NT2/D1 (cell line): ENCODE data around the gene TRABD.
"Not testable (repeated sequence)": the region's sequence is repeated elsewhere in the genome, so short reads cannot be mapped to it uniquely, and the experiment has no call there.

ENCODE experiments used
- DNase-seq: peaks from one replicate; pipeline ENCODE4 v3.0.0-alpha.2; 2011; ENCODE audit warnings: low read depth, low spot score
- H3K27me3 ChIP-seq: 2 replicates; pipeline ENCODE4 v1.6.0; 2011; ENCODE audit warnings: mild to moderate bottlenecking; ENCODE audit not compliant: insufficient read length, insufficient read depth
- H3K36me3 ChIP-seq: 2 replicates; pipeline ENCODE4 v1.6.1; 2011; ENCODE audit warnings: mild to moderate bottlenecking, low read length, mixed read lengths; ENCODE audit not compliant: insufficient read depth, insufficient read length
- H3K4me1 ChIP-seq: 2 replicates; pipeline ENCODE4 v1.5.1; 2011; ENCODE audit not compliant: insufficient read depth, insufficient read length
- H3K4me3 ChIP-seq: 2 replicates; pipeline ENCODE4 v1.5.1; 2011; ENCODE audit warnings: low read depth; ENCODE audit not compliant: insufficient read length
- H3K9ac ChIP-seq: 2 replicates; pipeline ENCODE4 v1.6.0; 2011; ENCODE audit warnings: low read depth; ENCODE audit not compliant: insufficient read length
- H3K9me3 ChIP-seq: 2 replicates; pipeline ENCODE4 v1.5.1; 2011; ENCODE audit warnings: mild to moderate bottlenecking, low read length; ENCODE audit not compliant: insufficient read depth
- SUZ12 ChIP-seq: IDR thresholded peaks from 2 replicates; pipeline ENCODE4 v1.6.1; 2011; ENCODE audit not compliant: insufficient read length, insufficient read depth; ENCODE audit errors: extremely low read depth
- YY1 ChIP-seq: IDR thresholded peaks from 2 replicates; pipeline ENCODE4 v1.6.1; 2011; ENCODE audit not compliant: insufficient read length, insufficient read depth
- ZNF274 ChIP-seq: IDR thresholded peaks from 2 replicates; pipeline ENCODE4 v1.6.1; 2011; ENCODE audit warnings: mild to moderate bottlenecking, low read depth, low read length

Gene TRABD, protein sequence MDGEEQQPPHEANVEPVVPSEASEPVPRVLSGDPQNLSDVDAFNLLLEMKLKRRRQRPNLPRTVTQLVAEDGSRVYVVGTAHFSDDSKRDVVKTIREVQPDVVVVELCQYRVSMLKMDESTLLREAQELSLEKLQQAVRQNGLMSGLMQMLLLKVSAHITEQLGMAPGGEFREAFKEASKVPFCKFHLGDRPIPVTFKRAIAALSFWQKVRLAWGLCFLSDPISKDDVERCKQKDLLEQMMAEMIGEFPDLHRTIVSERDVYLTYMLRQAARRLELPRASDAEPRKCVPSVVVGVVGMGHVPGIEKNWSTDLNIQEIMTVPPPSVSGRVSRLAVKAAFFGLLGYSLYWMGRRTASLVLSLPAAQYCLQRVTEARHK

DNA sequence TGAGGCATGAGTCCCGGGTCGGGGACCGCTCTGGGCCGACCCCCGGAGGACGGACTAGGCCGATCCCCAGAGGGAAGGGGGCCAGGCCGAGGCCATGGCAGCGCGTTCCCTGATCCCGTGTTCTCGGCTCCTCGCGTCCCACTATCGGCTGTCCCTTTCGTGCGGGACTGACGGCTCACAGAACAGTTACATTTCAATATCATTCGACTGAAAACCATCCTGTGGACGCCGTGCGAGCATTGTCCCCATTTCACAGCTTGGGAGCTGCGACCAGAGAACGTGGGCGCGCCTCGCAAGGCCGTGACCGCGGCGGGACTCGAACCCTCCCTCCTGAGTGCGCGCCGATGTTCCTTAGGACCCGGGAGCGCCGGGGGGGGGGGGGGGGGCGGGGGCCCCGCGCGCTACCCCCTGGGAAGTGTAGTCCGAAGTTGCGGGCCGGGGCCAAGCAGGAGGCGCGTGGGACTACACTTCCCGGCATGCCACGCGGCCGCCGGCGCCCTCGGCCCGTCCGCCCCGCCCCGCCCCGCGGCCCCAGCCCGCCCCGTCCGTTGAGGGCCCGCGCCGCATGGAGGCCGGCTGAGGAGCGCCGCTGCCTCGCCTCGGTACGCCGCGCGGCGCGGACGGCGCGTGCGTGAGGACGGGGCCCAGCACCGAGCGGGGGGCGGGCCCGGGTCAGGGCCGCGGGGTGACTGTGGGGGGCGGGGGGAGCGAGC is at the start of gene TRABD:
Gene TRABD, plus strand, starts transcription at position 539 of the 713 bp plus-strand sequence. CDS start 7,148 bp downstream, outside the sequence.
- peak within 1 kb of the TSS; percentile 87 for H3K9ac ChIP-seq
- H3K4me1 ChIP-seq = peaks cover 12% of the 10 kb centered on the region
- peak within 1 kb of the TSS; percentile 79 for H3K4me3 ChIP-seq
- peaks cover 11% of the 10 kb centered on the region for H3K36me3 ChIP-seq
- no peaks in the 10 kb centered on the region for H3K9me3 ChIP-seq
- no peaks in the 10 kb centered on the region for H3K27me3 ChIP-seq
- DNase-seq = peak; percentile 48
- TF ChIP-seq ZNF274 = no peak
- no peak for TF ChIP-seq SUZ12
- TF ChIP-seq YY1 = no peak

DNA sequence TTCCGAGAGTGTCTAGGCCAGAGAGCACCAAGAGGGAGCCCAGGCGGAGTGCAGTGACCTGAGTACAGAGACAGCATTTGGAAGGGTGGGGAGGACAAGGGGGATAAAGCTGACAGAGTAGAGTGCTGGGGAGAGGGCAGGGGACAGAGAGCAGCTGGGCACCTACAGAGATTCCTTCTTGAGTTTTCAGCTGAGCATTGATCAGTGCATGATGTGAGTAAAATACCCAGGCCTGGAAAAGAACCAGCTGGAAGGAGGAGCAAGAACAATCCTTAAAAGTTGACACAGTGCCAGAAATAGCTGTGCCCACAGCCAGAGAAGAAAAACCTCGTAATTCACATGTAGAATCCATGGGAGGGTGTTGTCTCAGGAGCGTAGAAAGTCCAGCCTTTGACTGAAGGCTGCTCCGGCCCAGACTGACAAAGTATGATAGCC is 49.1 kb upstream of the TRABD start:
- no peak for DNase-seq
- peaks cover 2% of the 10 kb centered on the region for H3K4me1 ChIP-seq

DNA sequence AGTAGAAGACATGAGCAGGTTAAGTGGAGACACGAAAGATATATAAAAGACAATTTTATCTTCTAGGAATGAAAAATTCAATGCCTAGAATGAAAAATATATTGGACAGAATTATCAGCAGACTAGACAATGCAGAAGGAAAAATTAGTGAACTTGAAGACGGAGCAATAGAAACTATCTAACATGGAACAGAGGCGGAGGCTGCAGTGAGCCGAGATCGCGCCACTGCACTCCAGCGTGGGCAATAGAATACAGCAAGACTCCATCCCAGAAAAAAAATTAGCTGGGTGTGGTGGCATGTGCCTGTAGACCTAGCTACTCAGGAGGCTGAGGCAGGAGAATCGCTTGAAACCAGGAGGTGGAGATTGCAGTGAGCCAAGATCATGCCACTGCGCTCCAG is 48.4 kb upstream of the TRABD start:
- not testable (repeated sequence) for DNase-seq

More for the DNA sequence above, 49.1 kb upstream of the TRABD start:
- Histone ChIP-seq H3K27me3 (no peaks in the 10 kb centered on the region), H3K9me3 (no peaks in the 10 kb centered on the region), H3K4me3 (no peak overlapping the region), H3K9ac (no peak overlapping the region), H3K36me3 (no peaks in the 10 kb centered on the region)
- TF ChIP-seq ZNF274 (no peak), YY1 (no peak), SUZ12 (no peak)

DNA sequence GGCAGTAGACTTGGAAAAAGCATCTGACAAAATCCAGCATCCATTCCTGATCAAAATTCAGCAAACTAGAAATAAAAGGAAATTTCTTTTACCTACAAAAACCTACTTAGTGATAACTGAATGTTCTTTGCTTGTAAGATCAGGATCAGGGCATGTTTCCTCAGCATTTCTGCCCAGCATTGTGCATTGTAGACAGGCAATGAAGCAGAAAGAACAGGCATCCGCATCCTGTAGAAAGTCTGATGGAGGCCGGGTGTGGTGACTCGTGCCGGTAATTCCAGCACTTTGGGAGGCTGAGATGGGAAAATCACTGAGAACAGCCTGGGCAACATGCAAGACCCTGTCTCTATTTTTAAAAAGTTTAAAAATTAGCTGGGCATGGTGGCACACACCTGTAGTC is 47.7 kb upstream of the TRABD start:
- H3K4me3 ChIP-seq = no peak overlapping the region
- no peaks in the 10 kb centered on the region for H3K36me3 ChIP-seq
- TF ChIP-seq YY1 (no peak), SUZ12 (no peak), ZNF274 (no peak)

More for the DNA sequence above, 48.4 kb upstream of the TRABD start:
- not testable (repeated sequence) for H3K27me3 ChIP-seq, H3K9ac ChIP-seq, H3K9me3 ChIP-seq, H3K36me3 ChIP-seq, H3K4me1 ChIP-seq, H3K4me3 ChIP-seq

DNA sequence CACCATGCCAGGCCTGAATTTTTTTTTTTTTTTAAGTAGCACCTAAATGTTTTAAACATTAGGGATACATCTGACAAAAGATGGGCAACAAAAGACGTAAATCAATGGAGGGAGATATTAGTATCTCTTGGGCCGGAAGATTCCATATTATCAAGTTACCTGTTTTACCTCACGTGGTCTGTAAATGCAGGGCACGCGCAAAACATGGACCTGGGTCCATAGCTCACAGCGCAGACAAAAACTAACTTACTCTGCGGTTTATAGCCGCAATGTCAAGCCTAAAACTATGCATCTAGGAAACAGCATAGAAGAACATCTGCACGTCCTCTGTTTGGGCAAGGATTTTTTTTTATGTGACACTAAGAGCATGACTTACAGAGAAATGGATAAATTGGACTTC is 46.7 kb upstream of the TRABD start:
- Histone ChIP-seq H3K4me1 (peaks cover 2% of the 10 kb centered on the region), H3K9me3 (no peaks in the 10 kb centered on the region), H3K27me3 (no peaks in the 10 kb centered on the region), H3K36me3 (no peaks in the 10 kb centered on the region), H3K4me3 (no peak overlapping the region), H3K9ac (no peak overlapping the region)
- no peak for DNase-seq
- TF ChIP-seq YY1 = no peak
- TF ChIP-seq ZNF274 = no peak

More for the DNA sequence above, 47.7 kb upstream of the TRABD start:
- no peak for DNase-seq
- H3K4me1 ChIP-seq = peaks cover 2% of the 10 kb centered on the region
- H3K9ac ChIP-seq = no peak overlapping the region
- no peaks in the 10 kb centered on the region for H3K27me3 ChIP-seq
- H3K9me3 ChIP-seq = no peaks in the 10 kb centered on the region

DNA sequence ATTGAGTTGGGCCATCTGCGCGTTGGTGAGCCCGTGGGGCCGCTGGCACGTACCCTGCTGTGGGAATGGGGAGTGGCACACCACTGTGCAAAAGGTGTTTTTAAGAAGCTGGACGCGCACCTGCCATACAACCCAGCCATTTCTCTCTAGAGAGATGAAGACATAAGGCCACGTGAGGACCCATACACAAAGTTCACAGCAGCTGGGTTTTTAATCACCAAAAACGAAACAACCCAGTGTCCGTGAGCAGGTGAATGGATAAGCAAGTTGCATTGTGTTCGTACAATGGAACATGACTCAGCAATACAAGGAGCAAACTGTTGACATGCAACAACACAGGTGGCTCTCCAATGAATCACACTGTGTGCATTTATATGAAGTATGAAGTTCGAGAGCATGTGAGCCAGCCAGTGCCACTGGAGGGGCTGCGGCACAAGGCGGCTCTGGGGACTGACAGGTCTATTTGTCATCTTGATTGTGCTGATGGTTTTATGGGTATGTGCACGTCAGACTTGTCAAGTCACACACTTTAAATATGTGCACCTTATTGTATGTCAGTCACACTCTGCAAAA is 45.8 kb upstream of the TRABD start:
- H3K9ac ChIP-seq = no peak overlapping the region
- no peaks in the 10 kb centered on the region for H3K36me3 ChIP-seq
- no peak for DNase-seq
- TF ChIP-seq ZNF274 = no peak
- no peak for TF ChIP-seq YY1
- no peak for TF ChIP-seq SUZ12
- peaks cover 2% of the 10 kb centered on the region for H3K4me1 ChIP-seq
- no peaks in the 10 kb centered on the region for H3K27me3 ChIP-seq
- no peaks in the 10 kb centered on the region for H3K9me3 ChIP-seq
- no peak overlapping the region for H3K4me3 ChIP-seq

DNA sequence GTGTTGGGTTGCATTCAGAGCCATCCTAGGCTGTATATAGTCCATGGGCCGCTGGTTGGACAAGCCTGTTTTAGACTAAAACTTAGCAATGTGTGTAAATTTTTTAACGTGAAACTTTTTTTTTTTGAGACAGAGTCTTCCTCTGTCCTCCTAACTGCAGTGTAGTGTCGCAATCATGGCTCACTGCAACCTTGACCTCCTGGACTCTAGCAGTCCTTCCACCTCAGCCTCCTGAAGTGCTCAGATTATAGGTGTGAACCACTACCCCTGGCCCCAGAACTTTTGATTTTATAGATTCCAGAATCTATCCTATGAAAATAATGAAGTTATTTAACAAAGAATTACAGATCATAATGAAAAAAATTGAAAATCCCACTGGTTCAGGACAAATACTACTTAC is 45.1 kb upstream of the TRABD start:
- Histone ChIP-seq H3K27me3 (no peaks in the 10 kb centered on the region), H3K9me3 (no peaks in the 10 kb centered on the region), H3K4me3 (no peak overlapping the region), H3K36me3 (no peaks in the 10 kb centered on the region), H3K9ac (no peak overlapping the region), H3K4me1 (peaks cover 2% of the 10 kb centered on the region)
- TF ChIP-seq ZNF274 (no peak), YY1 (no peak), SUZ12 (no peak)
- DNase-seq = no peak
